Smooth muscle cell (in vitro differentiated cells): ENCODE measurements around the gene RASSF5. TPM values are rescaled to one million over a fixed set of nuclear protein-coding genes. Genes with fewer than 3 reads are reported as not detected.

Source experiments
- DNase-seq: peaks from one replicate; lab custom pipeline; 2025; ENCODE audit not compliant: unreplicated experiment; lab: John Stamatoyannopoulos, UW
- H2AFZ ChIP-seq: fragments of 200-600 bp; sonication (generic); 2 replicates; pipeline ENCODE4 v1.6.0; 2016; ENCODE audit warnings: antibody characterized with exemption, low read depth, mild to moderate bottlenecking
- H3F3A ChIP-seq: fragments of 200-600 bp; sonication (generic); 2 replicates; pipeline ENCODE4 v1.6.0; 2017; ENCODE audit warnings: antibody characterized with exemption, low read depth
- H3K27ac ChIP-seq: fragments of 200-600 bp; sonication (generic); 2 replicates; pipeline ENCODE4 v1.5.1; 2016; ENCODE audit warnings: low read depth, mild to moderate bottlenecking
- H3K27me3 ChIP-seq: fragments of 200-600 bp; sonication (generic); 2 replicates; pipeline ENCODE4 v1.6.1; 2016; ENCODE audit warnings: low read depth, mild to moderate bottlenecking
- H3K36me3 ChIP-seq: fragments of 200-600 bp; sonication (generic); 2 replicates; pipeline ENCODE4 v1.5.1; 2016; ENCODE audit warnings: low read depth
- H3K4me1 ChIP-seq: fragments of 200-600 bp; sonication (generic); 2 replicates; pipeline ENCODE4 v1.5.1; 2016; ENCODE audit warnings: low read depth
- H3K4me2 ChIP-seq: fragments of 200-600 bp; sonication (generic); 2 replicates; pipeline ENCODE4 v1.6.0; 2016; ENCODE audit warnings: mild to moderate bottlenecking
- H3K4me3 ChIP-seq: fragments of 200-600 bp; sonication (generic); 2 replicates; pipeline ENCODE4 v1.5.1; 2016; ENCODE audit warnings: mild to moderate bottlenecking
- H3K79me2 ChIP-seq: fragments of 200-600 bp; sonication (generic); 2 replicates; pipeline ENCODE4 v1.6.0; 2016; ENCODE audit warnings: low read depth, mild to moderate bottlenecking
- H3K9ac ChIP-seq: fragments of 200-600 bp; sonication (generic); 2 replicates; pipeline ENCODE4 v1.6.0; 2016; ENCODE audit warnings: low read depth
- H3K9me3 ChIP-seq: fragments of 200-600 bp; sonication (generic); replicated peaks from 2 replicates; pipeline ENCODE4 v1.5.1; 2016; ENCODE audit warnings: low read depth
- H4K20me1 ChIP-seq: fragments of 200-600 bp; sonication (generic); 2 replicates; pipeline ENCODE4 v1.6.0; 2016; ENCODE audit warnings: low read depth
- CTCF ChIP-seq: fragments of 200-600 bp; sonication (generic); IDR thresholded peaks from 2 replicates; pipeline ENCODE4 v1.5.1; 2017; ENCODE audit warnings: borderline replicate concordance, mild to moderate bottlenecking, antibody characterized with exemption; ENCODE audit not compliant: insufficient read depth, poor library complexity, severe bottlenecking
- WGBS: methylation state at CpG from one replicate; pipeline ENCODE4 v1.1.7; 2016; ENCODE audit warnings: low lambda C conversion rate; 5-methylcytosine and 5-hydroxymethylcytosine counted together
- polyA plus RNA-seq: library from polyadenylated mRNA; unstranded; fragments of >200 nt; fragmentation: Nextera tagmentation; extraction: Ambion mirVana; gene quantifications from 2 replicates; pipeline ENCODE4 v1.2.1, GENCODE V29; 2016
- total RNA-seq: library from RNA; depleted of rRNA; stranded (reverse); fragments of >200 nt; gene quantifications from 2 replicates; pipeline ENCODE4 v1.2.3, GENCODE V29; 2014

Gene RASSF5
- total and polyA plus RNA-seq, 2 experiments from 2014 or later, result 2.6 to 3.3 TPM

- Histone ChIP-seq H3K9me3 (no peaks in the 10 kb centered on the region), H3K36me3 (no peaks in the 10 kb centered on the region), H3K79me2 (no peaks in the 10 kb centered on the region), H3K4me2 (peak overlapping the region; percentile 96), H3K9ac (no peak overlapping the region), H3F3A (peaks cover 10% of the 10 kb centered on the region), H3K4me3 (no peak overlapping the region), H3K4me1 (peaks cover 28% of the 10 kb centered on the region), H3K27me3 (no peaks in the 10 kb centered on the region), H4K20me1 (no peaks in the 10 kb centered on the region), H2AFZ (no peak overlapping the region), H3K27ac (no peak overlapping the region)
- no peak for DNase-seq
- no peak for TF ChIP-seq CTCF
- 68% methylated on average over 7 of the region's 7 CpGs for WGBS
Measured at GRCh38 chr1:206556047-206556749, 48.9 kb downstream of the RASSF5 start.

- WGBS, result 2% methylated on average over 39 of the region's 67 CpGs
- Histone ChIP-seq H3K9me3 (no peaks in the 10 kb centered on the region), H3K4me1 (peaks cover 28% of the 10 kb centered on the region), H3K79me2 (no peaks in the 10 kb centered on the region), H3F3A (peaks cover 10% of the 10 kb centered on the region), H3K4me2 (peak overlapping the region; percentile 96), H3K4me3 (peak overlapping the region; percentile 59), H3K36me3 (no peaks in the 10 kb centered on the region), H3K9ac (no peak overlapping the region), H4K20me1 (no peaks in the 10 kb centered on the region), H3K27ac (no peak overlapping the region), H2AFZ (peak overlapping the region; percentile 10), H3K27me3 (no peaks in the 10 kb centered on the region)
- TF ChIP-seq CTCF, result no peak
- peak; percentile 50 for DNase-seq
Measured at GRCh38 chr1:206556750-206557635, 49.7 kb downstream of the RASSF5 start.

GRCh38 chr1:206557636-206558473 lies 50.5 kb downstream of the RASSF5 start:
- DNase-seq, result no peak
- Histone ChIP-seq H3F3A (peaks cover 10% of the 10 kb centered on the region), H3K79me2 (no peaks in the 10 kb centered on the region), H3K4me2 (peak overlapping the region; percentile 96), H3K9ac (no peak overlapping the region), H4K20me1 (no peaks in the 10 kb centered on the region), H3K36me3 (no peaks in the 10 kb centered on the region), H3K27ac (no peak overlapping the region), H3K4me3 (peak overlapping the region; percentile 59), H3K4me1 (peaks cover 28% of the 10 kb centered on the region), H3K27me3 (no peaks in the 10 kb centered on the region), H3K9me3 (no peaks in the 10 kb centered on the region), H2AFZ (no peak overlapping the region)
- TF ChIP-seq CTCF, result no peak
- WGBS, result 71% methylated on average over 14 of the region's 14 CpGs
